ENCODE measurements around the gene SKIC2.

DNA sequence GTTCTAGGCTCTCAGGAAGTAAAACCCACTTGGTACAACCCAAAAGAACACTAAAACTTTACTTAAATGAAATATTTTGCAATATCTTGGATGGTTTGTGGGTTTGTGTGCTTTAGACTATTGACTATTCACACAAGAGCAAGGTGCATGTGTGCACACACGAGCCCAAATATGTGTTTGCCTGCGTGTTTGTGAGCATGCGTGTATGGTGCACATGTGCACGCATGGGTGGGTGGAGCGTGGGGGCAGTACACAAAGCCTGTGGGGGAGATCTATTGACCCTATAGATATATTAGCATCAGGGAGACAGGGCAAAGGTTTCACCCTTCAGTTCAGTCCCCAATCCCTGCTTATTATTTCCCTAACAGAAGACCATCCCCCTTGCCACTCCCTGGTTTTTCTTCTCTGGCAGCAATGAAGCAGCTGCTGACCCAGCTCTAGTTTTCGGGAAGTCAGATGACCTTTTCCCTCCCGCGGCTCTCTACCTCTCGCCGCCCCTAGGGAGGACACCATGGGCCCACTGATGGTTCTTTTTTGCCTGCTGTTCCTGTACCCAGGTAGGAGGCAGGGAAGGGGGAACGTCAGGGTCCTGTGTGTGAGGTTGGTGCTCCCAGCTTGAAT, 31.6 kb upstream of the SKIC2 start, which contains the start of gene C2:
- TF ChIP-seq, protein P1, sequence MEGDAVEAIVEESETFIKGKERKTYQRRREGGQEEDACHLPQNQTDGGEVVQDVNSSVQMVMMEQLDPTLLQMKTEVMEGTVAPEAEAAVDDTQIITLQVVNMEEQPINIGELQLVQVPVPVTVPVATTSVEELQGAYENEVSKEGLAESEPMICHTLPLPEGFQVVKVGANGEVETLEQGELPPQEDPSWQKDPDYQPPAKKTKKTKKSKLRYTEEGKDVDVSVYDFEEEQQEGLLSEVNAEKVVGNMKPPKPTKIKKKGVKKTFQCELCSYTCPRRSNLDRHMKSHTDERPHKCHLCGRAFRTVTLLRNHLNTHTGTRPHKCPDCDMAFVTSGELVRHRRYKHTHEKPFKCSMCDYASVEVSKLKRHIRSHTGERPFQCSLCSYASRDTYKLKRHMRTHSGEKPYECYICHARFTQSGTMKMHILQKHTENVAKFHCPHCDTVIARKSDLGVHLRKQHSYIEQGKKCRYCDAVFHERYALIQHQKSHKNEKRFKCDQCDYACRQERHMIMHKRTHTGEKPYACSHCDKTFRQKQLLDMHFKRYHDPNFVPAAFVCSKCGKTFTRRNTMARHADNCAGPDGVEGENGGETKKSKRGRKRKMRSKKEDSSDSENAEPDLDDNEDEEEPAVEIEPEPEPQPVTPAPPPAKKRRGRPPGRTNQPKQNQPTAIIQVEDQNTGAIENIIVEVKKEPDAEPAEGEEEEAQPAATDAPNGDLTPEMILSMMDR (IDR thresholded peaks at IDR 0.05): no peak
- no peak for TF ChIP-seq POLR2A (IDR thresholded peaks at IDR 0.05)

All from transverse colon (tissue), 3 donors.